NCI-H460 (cell line): ENCODE measurements around the gene EML5. TPM values are rescaled to one million over a fixed set of nuclear protein-coding genes. Genes with fewer than 3 reads are reported as not detected.

ENCODE experiments used
- DNase-seq: peaks from one replicate; pipeline ENCODE4 v3.0.0-alpha.2; 2016; ENCODE audit warnings: low read depth; ENCODE audit errors: extremely low read depth
- total RNA-seq: library from RNA; depleted of rRNA; stranded (reverse); fragments of >200 nt; shearing (Covaris generic); gene quantifications from 2 replicates; pipeline ENCODE4 v1.2.3, GENCODE V29; 2014

EML5 gene
- total RNA-seq, 1 experiment from 2014 or later = 0.82 TPM

GRCh38 chr14:88733121-88733520, 59.6 kb downstream of the EML5 start:
- no peak for DNase-seq

GRCh38 chr14:88729159-88729558, 63.6 kb downstream of the EML5 start:
- no peak for DNase-seq

GRCh38 chr14:88727057-88727456, 65.7 kb downstream of the EML5 start:
- DNase-seq = no peak

GRCh38 chr14:88710709-88711108, 82.0 kb downstream of the EML5 start:
- DNase-seq = no peak

- DNase-seq = no peak
Measured at GRCh38 chr14:88707088-88707487, 85.7 kb downstream of the EML5 start.

- DNase-seq = no peak
Measured at GRCh38 chr14:88706425-88706824, 86.3 kb downstream of the EML5 start.

- no peak for DNase-seq
Measured at GRCh38 chr14:88698651-88699050, 94.1 kb downstream of the EML5 start.

GRCh38 chr14:88695870-88696269, 96.9 kb downstream of the EML5 start:
- DNase-seq = no peak

GRCh38 chr14:88688386-88688785, 104.4 kb downstream of the EML5 start:
- DNase-seq = no peak

GRCh38 chr14:88683119-88683518, 109.6 kb downstream of the EML5 start:
- no peak for DNase-seq

- no peak for DNase-seq
Measured at GRCh38 chr14:88682495-88683114, 110.1 kb downstream of the EML5 start.

- no peak for DNase-seq
Measured at GRCh38 chr14:88681755-88682494, 110.8 kb downstream of the EML5 start.

GRCh38 chr14:88669346-88669745, 123.4 kb downstream of the EML5 start:
- no peak for DNase-seq

- DNase-seq = no peak
Measured at GRCh38 chr14:88668448-88669116, 124.2 kb downstream of the EML5 start.

- DNase-seq = peak; percentile 81
Measured at GRCh38 chr14:88667555-88668273, 125.0 kb downstream of the EML5 start.

GRCh38 chr14:88660056-88660455, 132.7 kb downstream of the EML5 start:
- no peak for DNase-seq

GRCh38 chr14:88639221-88639620, 153.5 kb downstream of the EML5 start:
- no peak for DNase-seq

GRCh38 chr14:88632512-88632911, 160.2 kb downstream of the EML5 start:
- no peak for DNase-seq

- DNase-seq = no peak
Measured at GRCh38 chr14:88631091-88631490, 161.7 kb downstream of the EML5 start.

GRCh38 chr14:88630565-88630964, 162.2 kb downstream of the EML5 start:
- no peak for DNase-seq

GRCh38 chr14:88628462-88628861, 164.3 kb downstream of the EML5 start:
- no peak for DNase-seq
